H1 (cell line): ENCODE results near the gene CAPN1.

ENCODE experiments used
- BRCA1 ChIP-seq: IDR thresholded peaks from 2 replicates; pipeline ENCODE4 v1.6.1; 2012; ENCODE audit warnings: low read depth, low read length, improper control_type of control experiment
- CREB1 ChIP-seq: IDR thresholded peaks from 2 replicates; pipeline ENCODE4 v1.6.1; 2012; ENCODE audit warnings: inconsistent platforms
- EZH2 ChIP-seq: fragments of 200-600 bp; sonication (generic); IDR thresholded peaks from 2 replicates; pipeline ENCODE4 v1.7.1; 2012; ENCODE audit warnings: low read depth, mild to moderate bottlenecking, moderate library complexity, low read length, inconsistent platforms; ENCODE audit not compliant: severe bottlenecking
- GTF2F1 ChIP-seq: IDR thresholded peaks from 2 replicates; pipeline ENCODE4 v1.6.1; 2012; ENCODE audit warnings: low read depth, low read length, improper control_type of control experiment, borderline replicate concordance
- HDAC2 ChIP-seq, 2 experiments: fragments of 300-600 bp in 1 of 2; sonication (generic) in 1 of 2; IDR thresholded peaks; 2 replicates each; pipeline ENCODE4 v1.6.1; 2011 to 2012; ENCODE audit warnings: low read depth in 2 of 2, low read length in 2 of 2, mild to moderate bottlenecking in 2 of 2, moderate library complexity in 2 of 2, borderline replicate concordance in 1 of 2, inconsistent platforms in 1 of 2
- JUN ChIP-seq: IDR thresholded peaks from 2 replicates; pipeline ENCODE4 v1.6.1; 2011; ENCODE audit warnings: low read depth, mild to moderate bottlenecking, improper control_type of control experiment, low read length
- JUND ChIP-seq: IDR thresholded peaks from 2 replicates; pipeline ENCODE4 v1.6.1; 2011; ENCODE audit warnings: mild to moderate bottlenecking, improper control_type of control experiment, low read length
- RAD21 ChIP-seq, 2 experiments: IDR thresholded peaks in 1 of 2; conservative IDR thresholded peaks in 1 of 2; 2 replicates each; pipeline ENCODE4 v1.6.1; 2011; ENCODE audit warnings: low read depth in 2 of 2, low read length in 2 of 2, improper control_type of control experiment in 1 of 2, inconsistent platforms in 1 of 2, mild to moderate bottlenecking in 1 of 2, moderate library complexity in 1 of 2
- SP1 ChIP-seq: IDR thresholded peaks from 2 replicates; pipeline ENCODE4 v1.6.1; 2011; ENCODE audit warnings: low read depth, low read length
- TAF1 ChIP-seq: IDR thresholded peaks from 2 replicates; pipeline ENCODE4 v1.6.1; 2011; ENCODE audit warnings: mild to moderate bottlenecking, low read depth, low read length
- TF ChIP-seq, protein P1 (sequence below), 3 experiments: IDR thresholded peaks; 1 replicate in 2 of 3; 2 replicates in 1 of 3; pipeline versions ENCODE4 v1.5.1 to v1.6.1; 2011; ENCODE audit warnings: low read length in 3 of 3, mild to moderate bottlenecking in 3 of 3, inconsistent platforms in 2 of 3, low read depth in 1 of 3, moderate library complexity in 1 of 3; ENCODE audit not compliant: insufficient read depth in 1 of 3; ENCODE audit errors: control extremely low read depth in 1 of 3

DNA sequence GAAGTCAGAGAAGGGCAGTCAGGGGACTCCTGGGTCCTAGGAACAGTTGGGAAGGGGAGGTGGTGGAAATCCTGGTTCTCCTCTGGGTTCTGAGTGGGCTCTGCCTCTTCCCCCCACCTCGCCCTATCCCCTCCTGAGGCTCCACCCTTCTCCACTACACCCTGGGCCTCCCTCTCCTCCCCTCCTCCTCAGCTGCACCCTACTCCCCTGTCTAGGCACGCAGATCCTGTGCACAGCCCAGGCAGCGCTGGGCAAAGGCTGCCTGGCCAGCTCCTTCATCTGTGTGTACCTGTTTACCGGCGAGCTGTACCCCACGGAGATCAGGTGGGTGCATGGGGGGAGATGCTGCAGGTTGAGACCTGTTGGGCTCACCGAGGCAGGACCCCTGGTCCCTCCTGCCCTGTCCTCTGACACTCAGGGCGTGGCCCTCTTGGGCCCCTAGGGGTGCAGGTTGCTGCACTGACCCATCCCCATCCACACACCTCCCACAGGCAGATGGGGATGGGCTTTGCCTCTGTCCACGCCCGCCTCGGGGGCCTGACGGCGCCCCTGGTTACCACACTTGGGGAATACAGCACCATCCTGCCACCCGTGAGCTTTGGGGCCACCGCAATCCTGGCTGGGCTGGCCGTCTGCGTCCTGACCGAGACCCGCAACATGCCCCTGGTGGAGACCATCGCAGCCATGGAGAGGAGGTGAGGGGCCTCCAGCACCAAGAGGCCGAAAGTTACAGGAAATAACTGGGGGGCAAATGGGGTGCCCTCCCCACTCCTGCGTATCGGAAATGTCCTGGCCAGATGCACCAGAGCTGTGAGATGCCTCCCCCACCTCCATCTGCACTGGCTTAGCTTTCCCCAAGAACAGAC, 54.7 kb downstream of the CAPN1 start:
- TF ChIP-seq BRCA1: no peak
- no peak for TF ChIP-seq EZH2
- no peak for TF ChIP-seq HDAC2 (IDR thresholded peaks at IDR 0.05; ENCODE audit: borderline replicate concordance in 1 of 2, low read depth in 2 of 2, low read length in 2 of 2)
- TF ChIP-seq, protein P1, sequence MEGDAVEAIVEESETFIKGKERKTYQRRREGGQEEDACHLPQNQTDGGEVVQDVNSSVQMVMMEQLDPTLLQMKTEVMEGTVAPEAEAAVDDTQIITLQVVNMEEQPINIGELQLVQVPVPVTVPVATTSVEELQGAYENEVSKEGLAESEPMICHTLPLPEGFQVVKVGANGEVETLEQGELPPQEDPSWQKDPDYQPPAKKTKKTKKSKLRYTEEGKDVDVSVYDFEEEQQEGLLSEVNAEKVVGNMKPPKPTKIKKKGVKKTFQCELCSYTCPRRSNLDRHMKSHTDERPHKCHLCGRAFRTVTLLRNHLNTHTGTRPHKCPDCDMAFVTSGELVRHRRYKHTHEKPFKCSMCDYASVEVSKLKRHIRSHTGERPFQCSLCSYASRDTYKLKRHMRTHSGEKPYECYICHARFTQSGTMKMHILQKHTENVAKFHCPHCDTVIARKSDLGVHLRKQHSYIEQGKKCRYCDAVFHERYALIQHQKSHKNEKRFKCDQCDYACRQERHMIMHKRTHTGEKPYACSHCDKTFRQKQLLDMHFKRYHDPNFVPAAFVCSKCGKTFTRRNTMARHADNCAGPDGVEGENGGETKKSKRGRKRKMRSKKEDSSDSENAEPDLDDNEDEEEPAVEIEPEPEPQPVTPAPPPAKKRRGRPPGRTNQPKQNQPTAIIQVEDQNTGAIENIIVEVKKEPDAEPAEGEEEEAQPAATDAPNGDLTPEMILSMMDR (IDR thresholded peaks at IDR 0.05; ENCODE audit: control extremely low read depth in 1 of 3, insufficient read depth in 1 of 3, low read depth in 1 of 3, low read length in 3 of 3): no peak
- TF ChIP-seq SP1: no peak
- no peak for TF ChIP-seq JUND
- no peak for TF ChIP-seq RAD21 (IDR thresholded peaks at IDR 0.05 in 1 of 2, conservative IDR thresholded peaks at IDR 0.05 in 1 of 2; ENCODE audit: low read depth in 2 of 2, low read length in 2 of 2)
- no peak for TF ChIP-seq GTF2F1
- TF ChIP-seq JUN: no peak
- no peak for TF ChIP-seq CREB1
- TF ChIP-seq TAF1: no peak
